ENCODE results near the gene DNAJB8.

DNA sequence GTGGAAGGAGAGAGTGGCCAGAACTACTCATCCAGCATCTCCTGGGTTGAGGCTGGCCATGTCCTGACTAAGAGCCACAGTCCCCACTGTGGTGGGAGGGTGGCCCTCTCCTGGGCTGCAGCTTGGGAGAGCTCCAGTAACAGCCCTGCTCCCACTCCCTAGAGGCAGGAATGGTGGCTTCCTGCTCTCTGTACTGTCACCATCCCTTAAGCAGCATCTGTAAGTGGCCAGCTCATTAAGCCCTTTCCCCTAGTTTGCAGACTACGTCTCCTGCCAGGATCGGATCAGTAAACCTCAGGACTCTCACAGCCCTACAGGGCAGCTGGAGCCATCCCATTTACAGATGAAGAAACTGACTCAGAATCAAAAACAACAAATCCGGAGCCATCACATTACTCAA, 30.5 kb downstream of the DNAJB8 start:
- TF ChIP-seq, protein P1, sequence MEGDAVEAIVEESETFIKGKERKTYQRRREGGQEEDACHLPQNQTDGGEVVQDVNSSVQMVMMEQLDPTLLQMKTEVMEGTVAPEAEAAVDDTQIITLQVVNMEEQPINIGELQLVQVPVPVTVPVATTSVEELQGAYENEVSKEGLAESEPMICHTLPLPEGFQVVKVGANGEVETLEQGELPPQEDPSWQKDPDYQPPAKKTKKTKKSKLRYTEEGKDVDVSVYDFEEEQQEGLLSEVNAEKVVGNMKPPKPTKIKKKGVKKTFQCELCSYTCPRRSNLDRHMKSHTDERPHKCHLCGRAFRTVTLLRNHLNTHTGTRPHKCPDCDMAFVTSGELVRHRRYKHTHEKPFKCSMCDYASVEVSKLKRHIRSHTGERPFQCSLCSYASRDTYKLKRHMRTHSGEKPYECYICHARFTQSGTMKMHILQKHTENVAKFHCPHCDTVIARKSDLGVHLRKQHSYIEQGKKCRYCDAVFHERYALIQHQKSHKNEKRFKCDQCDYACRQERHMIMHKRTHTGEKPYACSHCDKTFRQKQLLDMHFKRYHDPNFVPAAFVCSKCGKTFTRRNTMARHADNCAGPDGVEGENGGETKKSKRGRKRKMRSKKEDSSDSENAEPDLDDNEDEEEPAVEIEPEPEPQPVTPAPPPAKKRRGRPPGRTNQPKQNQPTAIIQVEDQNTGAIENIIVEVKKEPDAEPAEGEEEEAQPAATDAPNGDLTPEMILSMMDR (IDR thresholded peaks at IDR 0.05) = no peak
- no peak for TF ChIP-seq POLR2A (IDR thresholded peaks at IDR 0.05)
